Right lobe of liver (tissue), 6 donors: ENCODE results near the gene EPHB1. TPM values are rescaled to one million over a fixed set of nuclear protein-coding genes. Genes with fewer than 3 reads are reported as not detected.

Experiments
- ATAC-seq, 4 donors: fragments of 200-7000 bp; cut with Tn5 transposase; one replicate each; pipeline ENCODE4 v1.9.1; 2020; ENCODE audit warnings: mild to moderate bottlenecking in 4 of 4, moderate library complexity in 4 of 4
- DNase-seq, 3 donors: peaks; one replicate each; pipeline ENCODE4 v3.0.0-alpha.2; 2020
- H3K27ac ChIP-seq, 3 donors: fragments of 200-600 bp; one replicate each; pipeline ENCODE4 v1.8.0; 2022
- H3K27me3 ChIP-seq, 2 donors: fragments of 200-600 bp; one replicate each; pipeline ENCODE4 v1.8.0; 2022
- H3K36me3 ChIP-seq, 4 donors: fragments of 200-600 bp; sonication (generic) in 1 of 4; one replicate each; pipeline versions ENCODE4 v1.5.1 to v1.8.0; 2017 to 2022; ENCODE audit warnings: control low read depth in 1 of 4
- H3K4me1 ChIP-seq, 4 donors: fragments of 200-600 bp; sonication (generic) in 1 of 4; one replicate each; pipeline versions ENCODE4 v1.5.1 to v1.8.0; 2017 to 2022; ENCODE audit warnings: control low read depth in 1 of 4
- H3K4me3 ChIP-seq, 3 donors: fragments of 200-600 bp; one replicate each; pipeline ENCODE4 v1.8.0; 2022
- H3K9me3 ChIP-seq, 4 donors: fragments of 200-600 bp; sonication (generic) in 1 of 4; one replicate each; pipeline versions ENCODE4 v1.5.1 to v1.8.0; 2017 to 2022; ENCODE audit warnings: control low read depth in 1 of 4
- POLR2A ChIP-seq: fragments of 450-650 bp; IDR thresholded peaks from one replicate; pipeline ENCODE4 v1.6.1; 2017; ENCODE audit warnings: antibody characterized with exemption, mild to moderate bottlenecking
- WGBS: methylation state at CpG from one replicate; pipeline ENCODE4 v1.1.6; 2018; ENCODE audit warnings: low coverage, low lambda C conversion rate; ENCODE audit not compliant: insufficient coverage; ENCODE audit errors: missing lambda C conversion rate; 5-methylcytosine and 5-hydroxymethylcytosine counted together
- intact Hi-C, 2 donors: fragments of 100-400 bp; cut with DNase I; formaldehyde crosslinking; loops; one replicate each; pipeline versions ENCODE4 v1.11.2 to v1.14.1; 2022
- total RNA-seq, 6 experiments: library from RNA; depleted of rRNA in 2 of 6; stranded (reverse); fragments of >200 nt in 2 of 6; fragmentation: NEBNext Ultra II Directional in 3 of 6; extraction: Animal tissue kit (Norgen Biotek cat#: 25700) in 3 of 6; gene quantifications; one replicate each; pipeline versions ENCODE4 v1.1.0 to v1.2.4, GENCODE V29; 2016 to 2023
- TF ChIP-seq, protein P1 (sequence below), 4 donors: fragments of 200-600 bp in 3 of 4; fragments of 450-650 bp in 1 of 4; IDR thresholded peaks; one replicate each; pipeline versions ENCODE4 v1.5.1 to v1.8.0; 2016 to 2022; ENCODE audit warnings: antibody characterized with exemption in 4 of 4, mild to moderate bottlenecking in 2 of 4
- donor health status: DM: no; HTN: yes; CAD: no.
- donor health status: DM: no; HTN: no; CAD: no.
- donor health status: DM: no; HTN: no; CAD: no.
- donor health status: DM: no; HTN: yes; CAD: no.
- donor health status: DM: no; HTN: yes; CAD: no.

Gene EPHB1
- total RNA-seq, 6 experiments from 2014 or later: 0.63 to 10.9 (median 1.8) TPM

DNA sequence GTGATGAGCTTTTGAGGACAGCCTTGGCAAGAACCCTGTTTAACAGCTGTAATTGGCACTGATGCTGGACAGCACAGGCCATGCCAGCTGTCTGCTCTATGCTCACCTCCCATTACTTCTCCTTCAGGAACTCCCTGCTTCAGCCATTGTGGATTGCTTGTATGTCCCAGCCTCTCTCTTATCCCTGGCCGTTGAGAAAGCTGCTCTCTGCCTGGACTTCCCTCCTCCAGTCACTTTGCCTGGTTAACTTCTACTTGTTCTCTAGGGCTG, 444.5 kb downstream of the EPHB1 start:
- ATAC-seq (peak in 3 of 4 donors; percentile 27 to 63 (median 38)), DNase-seq (no peak)
- Histone ChIP-seq H3K9me3 (no peaks in the 10 kb centered on the region), H3K4me1 (no peaks in the 10 kb centered on the region), H3K4me3 (no peak overlapping the region), H3K27ac (no peak overlapping the region), H3K36me3 (no peaks in the 10 kb centered on the region), H3K27me3 (no peaks in the 10 kb centered on the region)
- TF ChIP-seq POLR2A: no peak
- TF ChIP-seq, protein P1, sequence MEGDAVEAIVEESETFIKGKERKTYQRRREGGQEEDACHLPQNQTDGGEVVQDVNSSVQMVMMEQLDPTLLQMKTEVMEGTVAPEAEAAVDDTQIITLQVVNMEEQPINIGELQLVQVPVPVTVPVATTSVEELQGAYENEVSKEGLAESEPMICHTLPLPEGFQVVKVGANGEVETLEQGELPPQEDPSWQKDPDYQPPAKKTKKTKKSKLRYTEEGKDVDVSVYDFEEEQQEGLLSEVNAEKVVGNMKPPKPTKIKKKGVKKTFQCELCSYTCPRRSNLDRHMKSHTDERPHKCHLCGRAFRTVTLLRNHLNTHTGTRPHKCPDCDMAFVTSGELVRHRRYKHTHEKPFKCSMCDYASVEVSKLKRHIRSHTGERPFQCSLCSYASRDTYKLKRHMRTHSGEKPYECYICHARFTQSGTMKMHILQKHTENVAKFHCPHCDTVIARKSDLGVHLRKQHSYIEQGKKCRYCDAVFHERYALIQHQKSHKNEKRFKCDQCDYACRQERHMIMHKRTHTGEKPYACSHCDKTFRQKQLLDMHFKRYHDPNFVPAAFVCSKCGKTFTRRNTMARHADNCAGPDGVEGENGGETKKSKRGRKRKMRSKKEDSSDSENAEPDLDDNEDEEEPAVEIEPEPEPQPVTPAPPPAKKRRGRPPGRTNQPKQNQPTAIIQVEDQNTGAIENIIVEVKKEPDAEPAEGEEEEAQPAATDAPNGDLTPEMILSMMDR (IDR thresholded peaks at IDR 0.05): no peak
- intact Hi-C loops: no loop called here
- 40% methylated on average over 1 of the region's 1 CpG for WGBS

DNA sequence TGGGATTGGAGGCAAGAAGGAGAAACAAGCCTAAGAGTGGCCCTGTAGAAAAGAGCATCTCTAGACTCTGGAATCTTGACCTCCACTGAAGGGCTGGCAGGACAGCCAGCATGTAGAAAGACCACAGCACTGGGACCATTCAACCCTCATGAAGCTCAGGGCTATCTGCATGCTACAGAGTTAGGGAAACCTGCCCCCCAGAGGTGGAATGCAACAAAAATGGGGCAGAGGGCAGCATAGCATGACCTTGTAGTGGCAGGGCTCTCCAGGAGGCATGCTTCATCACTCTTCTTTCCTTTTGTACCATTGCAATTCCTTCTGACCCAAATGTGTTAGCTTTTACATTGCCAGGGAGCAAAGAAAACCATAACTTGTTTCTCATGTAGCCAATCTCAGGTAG, 445.4 kb downstream of the EPHB1 start:
- Histone ChIP-seq H3K9me3 (no peaks in the 10 kb centered on the region), H3K27ac (no peak overlapping the region), H3K27me3 (no peaks in the 10 kb centered on the region), H3K36me3 (no peaks in the 10 kb centered on the region), H3K4me3 (no peak overlapping the region), H3K4me1 (peaks cover 0 to 5% (median 0%) of the 10 kb centered on the region in 4 donors)
- intact Hi-C loops: loop anchor here in 1 of 2 donors (10.0 kb wide), 1 partner anchor 446 kb away; the partner anchor contains the start of gene EPHB1
- ATAC-seq (peak; percentile 61 to 83 (median 74)), DNase-seq (no peak)
- TF ChIP-seq, protein P1 (IDR thresholded peaks at IDR 0.05): peak; percentile 11 to 42 (median 26)
- no peak for TF ChIP-seq POLR2A

DNA sequence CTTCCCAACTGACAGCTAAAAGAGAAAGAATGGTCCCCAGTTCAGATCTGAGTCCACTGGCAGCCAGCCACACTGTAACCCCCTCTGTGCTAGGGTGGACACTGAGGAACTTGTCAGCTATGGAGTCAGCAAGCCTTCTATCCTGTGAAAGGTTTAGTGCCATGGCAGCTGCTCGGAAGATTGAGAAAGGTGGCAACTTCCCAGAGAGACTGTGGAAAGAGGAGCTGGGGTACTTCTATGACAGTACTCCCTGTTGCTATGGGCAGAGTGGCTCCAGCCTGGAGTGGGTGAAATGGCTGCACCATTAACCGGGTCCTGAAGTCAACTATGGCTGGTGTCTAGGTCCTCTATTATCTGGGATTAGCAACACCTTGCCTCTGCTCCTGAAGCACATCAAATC, 447.2 kb downstream of the EPHB1 start:
- Histone ChIP-seq H3K4me1 (peaks cover 0 to 5% (median 0%) of the 10 kb centered on the region in 4 donors), H3K36me3 (no peaks in the 10 kb centered on the region), H3K27me3 (no peaks in the 10 kb centered on the region), H3K27ac (no peak overlapping the region), H3K9me3 (no peaks in the 10 kb centered on the region), H3K4me3 (no peak overlapping the region)
- DNase-seq (no peak), ATAC-seq (no peak)
- WGBS: 83% methylated on average over 1 of the region's 2 CpGs
- TF ChIP-seq POLR2A: no peak
- TF ChIP-seq, protein P1 (IDR thresholded peaks at IDR 0.05): no peak
- intact Hi-C loops: loop anchor here in 1 of 2 donors (10.0 kb wide), 1 partner anchor 447 kb away; the partner anchor contains the start of gene EPHB1

DNA sequence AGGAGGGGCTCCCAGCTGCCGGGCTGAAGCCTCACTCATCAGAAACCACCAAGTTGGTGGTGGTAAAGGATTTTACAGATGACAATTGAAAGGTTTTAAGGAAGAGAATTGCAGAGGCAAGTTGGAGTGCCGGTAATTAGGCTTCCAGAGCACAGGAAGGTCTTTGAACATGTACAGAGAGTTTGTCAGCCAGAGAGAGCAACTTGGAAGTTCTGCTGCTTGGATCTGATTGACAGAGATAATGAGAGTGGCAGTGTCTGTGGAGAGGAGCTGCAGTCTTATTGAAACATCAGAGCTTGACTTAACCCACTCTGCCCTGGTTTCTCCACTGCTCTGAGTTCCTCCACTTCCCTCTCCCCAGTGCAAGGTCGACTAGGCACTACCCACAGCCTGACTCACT, 448.6 kb downstream of the EPHB1 start:
- DNase-seq (no peak), ATAC-seq (no peak)
- Histone ChIP-seq H3K36me3 (no peaks in the 10 kb centered on the region), H3K27me3 (no peaks in the 10 kb centered on the region), H3K9me3 (no peaks in the 10 kb centered on the region), H3K4me3 (no peak overlapping the region), H3K27ac (no peak overlapping the region), H3K4me1 (peaks cover 0 to 5% (median 0%) of the 10 kb centered on the region in 4 donors)
- intact Hi-C loops: loop anchor here in 1 of 2 donors (10.0 kb wide), 1 partner anchor 449 kb away; the partner anchor contains the start of gene EPHB1
- WGBS: 72% methylated on average over 2 of the region's 3 CpGs
- no peak for TF ChIP-seq POLR2A
- TF ChIP-seq, protein P1 (IDR thresholded peaks at IDR 0.05): no peak

DNA sequence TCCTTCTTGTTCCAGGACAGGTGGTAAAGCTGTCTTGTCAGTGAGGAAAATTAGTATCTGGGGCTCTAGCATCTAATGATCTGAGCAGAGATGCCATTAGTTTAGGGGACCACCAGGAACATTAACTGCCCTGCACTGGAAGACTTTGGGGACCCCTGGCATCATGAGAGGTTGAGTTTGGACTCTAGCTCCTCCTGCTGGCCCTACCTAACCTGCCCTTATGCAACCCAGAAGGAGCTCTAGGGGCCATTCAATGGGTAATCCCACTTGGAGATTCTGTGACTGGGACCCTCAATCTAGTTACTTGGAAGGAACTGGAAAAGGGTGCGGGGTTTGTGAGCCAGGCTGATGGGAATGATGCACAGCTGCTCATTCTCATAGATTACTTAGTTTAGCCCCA, 451.0 kb downstream of the EPHB1 start:
- peak; percentile 36 to 59 (median 46) for ATAC-seq
- no peaks in the 10 kb centered on the region for H3K36me3 ChIP-seq
- intact Hi-C loops: loop anchor here in 1 of 2 donors (10.0 kb wide), 1 partner anchor 451 kb away; the partner anchor contains the start of gene EPHB1
- H3K27ac ChIP-seq: no peak overlapping the region
- TF ChIP-seq, protein P1 (IDR thresholded peaks at IDR 0.05): peak in 3 of 4 donors; percentile 17 to 51 (median 41)
- no peak for TF ChIP-seq POLR2A
- H3K4me1 ChIP-seq: peaks cover 0 to 5% (median 0%) of the 10 kb centered on the region in 4 donors
- H3K27me3 ChIP-seq: no peaks in the 10 kb centered on the region
- no peak overlapping the region for H3K4me3 ChIP-seq
- WGBS: no CpG with 5 or more reads among the region's 1 CpG
- DNase-seq: no peak
- no peaks in the 10 kb centered on the region for H3K9me3 ChIP-seq
